ENCODE measurements around the gene MRTFB.

The MRTFB gene

GRCh38 chr16:14140923-14141322 is 69.8 kb downstream of the MRTFB start:
- Histone ChIP-seq H3K4me3 (ENCODE audit: insufficient read depth in 1 of 2, low read depth in 1 of 2, low read length in 2 of 2) (no peak overlapping the region), H3K36me3 (ENCODE audit: control insufficient read depth in 1 of 2, insufficient read depth in 2 of 2, low read depth in 1 of 2, low read length in 2 of 2) (peaks cover 3 to 30% of the 10 kb centered on the region in 2 experiments), H3K18ac (ENCODE audit: low read depth in 1 of 2, low read length in 2 of 2) (no peak overlapping the region), H4K91ac (ENCODE audit: low read length) (no peak overlapping the region), H2BK120ac (ENCODE audit: low read depth, low read length) (no peak overlapping the region), H3K27ac (ENCODE audit: low read length, poor library complexity, severe bottlenecking) (no peak overlapping the region), H3K9me3 (ENCODE audit: control insufficient read depth, low read length) (peaks cover 7% of the 10 kb centered on the region), H2BK12ac (ENCODE audit: low read length in 2 of 2) (no peak overlapping the region), H3K23ac (ENCODE audit: low read length in 2 of 2) (no peak overlapping the region), H2AK5ac (ENCODE audit: low read length, severe bottlenecking) (no peak overlapping the region), H3K27me3 (ENCODE audit: control insufficient read depth in 1 of 2, insufficient read depth in 1 of 2, low read length in 2 of 2) (no peaks in the 10 kb centered on the region), H3K14ac (ENCODE audit: low read length in 2 of 2) (no peak overlapping the region), H3K79me1 (replicated peaks; ENCODE audit: low read length, poor library complexity, severe bottlenecking) (peaks cover 14% of the 10 kb centered on the region), H3K9ac (ENCODE audit: low read length) (no peak overlapping the region), H3K4ac (ENCODE audit: low read depth in 1 of 2, low read length in 2 of 2) (no peak overlapping the region), H2BK15ac (ENCODE audit: low read depth, poor library complexity, severe bottlenecking) (no peak overlapping the region), H2AFZ (ENCODE audit: low read depth, low read length) (no peak overlapping the region), H4K8ac (ENCODE audit: low read length) (no peak overlapping the region), H3K4me1 (ENCODE audit: control insufficient read depth, insufficient read depth, low read depth, low read length) (no peaks in the 10 kb centered on the region), H2BK5ac (ENCODE audit: low read depth, low read length, poor library complexity, severe bottlenecking) (no peak overlapping the region), H3K4me2 (ENCODE audit: low read length, poor library complexity, severe bottlenecking) (no peak overlapping the region)
- DNase-seq = no peak
- WGBS = 83% methylated on average over 1 of the region's 5 CpGs

DNA sequence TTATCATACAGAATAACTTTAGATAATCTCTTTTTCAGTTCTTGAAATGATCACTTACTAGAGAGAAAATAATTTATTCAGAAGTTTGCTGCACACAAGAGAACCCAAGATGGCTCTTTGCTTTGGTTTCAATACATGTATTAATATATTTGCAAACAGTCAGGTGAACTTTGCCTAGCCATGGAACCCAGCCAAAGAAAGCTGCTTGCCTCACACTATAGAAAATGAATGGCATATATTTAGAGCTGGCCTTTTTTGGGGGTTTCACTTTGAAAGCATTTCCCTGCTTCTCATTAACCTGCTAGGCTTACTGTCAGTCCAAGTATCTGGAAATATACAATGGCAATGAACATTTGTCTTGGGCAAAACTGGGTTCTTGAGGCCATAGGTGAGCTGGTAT is 75.3 kb downstream of the MRTFB start:
- peaks cover 2% of the 10 kb centered on the region for H3K4me1 ChIP-seq (ENCODE audit: control insufficient read depth, insufficient read depth, low read depth, low read length)
- no peak overlapping the region for H2BK12ac ChIP-seq (ENCODE audit: low read length in 2 of 2)
- no peak overlapping the region for H3K4me3 ChIP-seq (ENCODE audit: insufficient read depth in 1 of 2, low read depth in 1 of 2, low read length in 2 of 2)
- no peaks in the 10 kb centered on the region for H3K27me3 ChIP-seq (ENCODE audit: control insufficient read depth in 1 of 2, insufficient read depth in 1 of 2, low read length in 2 of 2)
- H3K79me1 ChIP-seq (replicated peaks; ENCODE audit: low read length, poor library complexity, severe bottlenecking) = peaks cover 12% of the 10 kb centered on the region
- no peak overlapping the region for H4K8ac ChIP-seq (ENCODE audit: low read length)
- H2BK120ac ChIP-seq (ENCODE audit: low read depth, low read length) = no peak overlapping the region
- peaks cover 0 to 14% of the 10 kb centered on the region in 2 experiments for H3K36me3 ChIP-seq (ENCODE audit: control insufficient read depth in 1 of 2, insufficient read depth in 2 of 2, low read depth in 1 of 2, low read length in 2 of 2)
- no peak overlapping the region for H2BK15ac ChIP-seq (ENCODE audit: low read depth, poor library complexity, severe bottlenecking)
- no peak overlapping the region for H4K91ac ChIP-seq (ENCODE audit: low read length)
- no peaks in the 10 kb centered on the region for H3K9me3 ChIP-seq (ENCODE audit: control insufficient read depth, low read length)
- no peak overlapping the region for H3K9ac ChIP-seq (ENCODE audit: low read length)
- H3K18ac ChIP-seq (ENCODE audit: low read depth in 1 of 2, low read length in 2 of 2) = no peak overlapping the region
- no peak overlapping the region for H2AK5ac ChIP-seq (ENCODE audit: low read length, severe bottlenecking)
- no peak overlapping the region for H2AFZ ChIP-seq (ENCODE audit: low read depth, low read length)
- no peak overlapping the region for H3K4me2 ChIP-seq (ENCODE audit: low read length, poor library complexity, severe bottlenecking)
- no peak overlapping the region for H3K23ac ChIP-seq (ENCODE audit: low read length in 2 of 2)
- H3K4ac ChIP-seq (ENCODE audit: low read depth in 1 of 2, low read length in 2 of 2) = peak overlapping the region in 1 of 2 experiments; percentile 16
- no peak overlapping the region for H3K27ac ChIP-seq (ENCODE audit: low read length, poor library complexity, severe bottlenecking)
- no peak for DNase-seq
- no peak overlapping the region for H2BK5ac ChIP-seq (ENCODE audit: low read depth, low read length, poor library complexity, severe bottlenecking)
- no peak overlapping the region for H3K14ac ChIP-seq (ENCODE audit: low read length in 2 of 2)

DNA sequence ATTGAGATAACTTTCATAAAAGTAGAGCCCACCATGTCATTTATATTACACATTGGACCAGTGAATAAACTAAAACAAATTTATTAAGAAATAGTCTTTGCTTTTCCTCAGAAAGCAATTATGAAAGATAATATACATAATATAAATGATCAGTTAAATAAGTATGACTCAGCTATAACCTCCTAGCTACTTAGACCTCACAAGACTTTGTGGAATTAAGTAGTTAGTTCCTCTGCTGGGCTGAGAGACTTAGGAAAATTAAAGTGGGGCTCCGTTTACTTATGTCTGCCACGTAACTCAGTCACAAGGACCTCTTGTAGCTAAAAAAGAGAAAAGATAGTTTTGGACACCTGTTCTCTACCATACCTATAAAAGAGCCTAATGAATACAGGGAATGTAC is 76.9 kb downstream of the MRTFB start:
- no peak overlapping the region for H2BK15ac ChIP-seq (ENCODE audit: low read depth, poor library complexity, severe bottlenecking)
- DNase-seq = peak; percentile 32
- no peak overlapping the region for H2AK5ac ChIP-seq (ENCODE audit: low read length, severe bottlenecking)
- H2BK120ac ChIP-seq (ENCODE audit: low read depth, low read length) = no peak overlapping the region
- H3K36me3 ChIP-seq (ENCODE audit: control insufficient read depth in 1 of 2, insufficient read depth in 2 of 2, low read depth in 1 of 2, low read length in 2 of 2) = peaks cover 0 to 8% of the 10 kb centered on the region in 2 experiments
- 80% methylated on average over 1 of the region's 2 CpGs for WGBS
- no peak overlapping the region for H3K4me3 ChIP-seq (ENCODE audit: insufficient read depth in 1 of 2, low read depth in 1 of 2, low read length in 2 of 2)
- H3K4me1 ChIP-seq (ENCODE audit: control insufficient read depth, insufficient read depth, low read depth, low read length) = peaks cover 2% of the 10 kb centered on the region
- no peak overlapping the region for H2AFZ ChIP-seq (ENCODE audit: low read depth, low read length)
- no peak overlapping the region for H2BK5ac ChIP-seq (ENCODE audit: low read depth, low read length, poor library complexity, severe bottlenecking)
- H4K91ac ChIP-seq (ENCODE audit: low read length) = no peak overlapping the region
- no peaks in the 10 kb centered on the region for H3K27me3 ChIP-seq (ENCODE audit: control insufficient read depth in 1 of 2, insufficient read depth in 1 of 2, low read length in 2 of 2)
- H3K79me1 ChIP-seq (replicated peaks; ENCODE audit: low read length, poor library complexity, severe bottlenecking) = peaks cover 14% of the 10 kb centered on the region
- H3K9ac ChIP-seq (ENCODE audit: low read length) = no peak overlapping the region
- no peak overlapping the region for H3K4me2 ChIP-seq (ENCODE audit: low read length, poor library complexity, severe bottlenecking)
- no peak overlapping the region for H2BK12ac ChIP-seq (ENCODE audit: low read length in 2 of 2)
- no peak overlapping the region for H3K18ac ChIP-seq (ENCODE audit: low read depth in 1 of 2, low read length in 2 of 2)
- H3K4ac ChIP-seq (ENCODE audit: low read depth in 1 of 2, low read length in 2 of 2) = no peak overlapping the region
- H3K23ac ChIP-seq (ENCODE audit: low read length in 2 of 2) = no peak overlapping the region
- H4K8ac ChIP-seq (ENCODE audit: low read length) = no peak overlapping the region
- H3K9me3 ChIP-seq (ENCODE audit: control insufficient read depth, low read length) = no peaks in the 10 kb centered on the region
- H3K27ac ChIP-seq (ENCODE audit: low read length, poor library complexity, severe bottlenecking) = no peak overlapping the region
- H3K14ac ChIP-seq (ENCODE audit: low read length in 2 of 2) = no peak overlapping the region

DNA sequence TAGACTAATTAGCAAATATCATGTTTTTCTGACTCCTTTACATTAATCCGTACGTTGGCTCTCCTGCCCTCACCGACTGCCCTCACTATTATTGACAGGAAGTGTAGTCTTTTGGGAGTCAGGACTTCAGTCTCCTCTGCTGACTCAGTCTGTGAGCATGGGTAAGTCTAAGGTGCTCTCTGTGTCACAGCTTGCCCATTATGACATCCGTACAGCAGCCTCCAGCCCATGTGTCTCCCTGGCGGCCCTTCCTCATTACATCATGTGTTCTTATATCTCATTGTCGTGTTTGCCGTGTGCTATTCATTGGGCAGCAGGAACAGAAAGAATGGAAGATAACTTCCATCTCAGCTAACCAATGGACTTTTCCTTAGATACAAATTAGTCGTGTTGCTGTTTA is 77.5 kb downstream of the MRTFB start:
- Histone ChIP-seq H3K36me3 (ENCODE audit: control insufficient read depth in 1 of 2, insufficient read depth in 2 of 2, low read depth in 1 of 2, low read length in 2 of 2) (peaks cover 0 to 8% of the 10 kb centered on the region in 2 experiments), H2BK15ac (ENCODE audit: low read depth, poor library complexity, severe bottlenecking) (no peak overlapping the region), H2BK120ac (ENCODE audit: low read depth, low read length) (no peak overlapping the region), H3K27ac (ENCODE audit: low read length, poor library complexity, severe bottlenecking) (no peak overlapping the region), H3K79me1 (replicated peaks; ENCODE audit: low read length, poor library complexity, severe bottlenecking) (peaks cover 14% of the 10 kb centered on the region), H2BK5ac (ENCODE audit: low read depth, low read length, poor library complexity, severe bottlenecking) (no peak overlapping the region), H3K4me2 (ENCODE audit: low read length, poor library complexity, severe bottlenecking) (no peak overlapping the region), H3K4ac (ENCODE audit: low read depth in 1 of 2, low read length in 2 of 2) (peak overlapping the region in 1 of 2 experiments; percentile 51), H3K23ac (ENCODE audit: low read length in 2 of 2) (no peak overlapping the region), H3K9ac (ENCODE audit: low read length) (no peak overlapping the region), H3K18ac (ENCODE audit: low read depth in 1 of 2, low read length in 2 of 2) (peak overlapping the region in 1 of 2 experiments; percentile 37), H3K4me3 (ENCODE audit: insufficient read depth in 1 of 2, low read depth in 1 of 2, low read length in 2 of 2) (no peak overlapping the region), H4K8ac (ENCODE audit: low read length) (peak overlapping the region; percentile 5), H2AFZ (ENCODE audit: low read depth, low read length) (no peak overlapping the region), H2AK5ac (ENCODE audit: low read length, severe bottlenecking) (no peak overlapping the region), H3K9me3 (ENCODE audit: control insufficient read depth, low read length) (no peaks in the 10 kb centered on the region), H3K27me3 (ENCODE audit: control insufficient read depth in 1 of 2, insufficient read depth in 1 of 2, low read length in 2 of 2) (no peaks in the 10 kb centered on the region), H3K4me1 (ENCODE audit: control insufficient read depth, insufficient read depth, low read depth, low read length) (peaks cover 2% of the 10 kb centered on the region), H3K14ac (ENCODE audit: low read length in 2 of 2) (peak overlapping the region in 1 of 2 experiments; percentile 89), H4K91ac (ENCODE audit: low read length) (no peak overlapping the region), H2BK12ac (ENCODE audit: low read length in 2 of 2) (peak overlapping the region in 1 of 2 experiments; percentile 84)
- peak; percentile 53 for DNase-seq
- WGBS = 77% methylated on average over 6 of the region's 8 CpGs

All from mesenchymal stem cell (in vitro differentiated cells and primary cell).